ENCODE results near the gene CFAP161. TPM values are rescaled to one million over a fixed set of nuclear protein-coding genes. Genes with fewer than 3 reads are reported as not detected.
A peak's percentile ranks its signal among the peaks of the same experiment; 100 is the strongest.

Gene CFAP161
- total and polyA plus RNA-seq, 2 experiments from 2014 or later, result 0.13 TPM; not detected in 1

DNA sequence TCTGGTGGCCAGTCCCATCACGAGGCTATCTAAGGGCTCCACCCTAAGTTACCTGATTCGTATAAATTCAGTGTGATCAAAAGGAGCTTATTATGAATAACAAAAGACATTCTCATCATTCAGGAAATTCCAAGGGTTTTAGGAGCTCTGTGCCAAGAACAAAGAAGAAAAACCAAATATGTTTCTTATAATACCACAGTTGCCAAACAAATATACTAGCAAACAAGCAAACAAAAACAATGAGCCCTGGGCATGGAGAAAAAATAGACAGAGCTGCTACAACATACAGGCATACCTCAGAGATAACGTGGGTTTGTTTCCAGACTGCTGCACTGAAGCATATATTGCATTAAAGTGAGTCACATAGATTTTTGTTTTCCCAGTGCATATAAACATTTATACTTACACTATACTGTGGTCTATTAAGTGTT, 20.2 kb upstream of the CFAP161 start:
- Histone ChIP-seq H4K20me1 (replicated peaks; ENCODE audit: insufficient read depth) (no peaks in the 10 kb centered on the region), H2AFZ (no peak overlapping the region), H3F3A (replicated peaks; ENCODE audit: low read depth) (no peaks in the 10 kb centered on the region), H3K4me3 (no peak overlapping the region), H3K36me3 (ENCODE audit: insufficient read depth) (no peaks in the 10 kb centered on the region), H3K4me1 (ENCODE audit: insufficient read depth) (peaks cover 13% of the 10 kb centered on the region), H3K4me2 (no peak overlapping the region), H3K79me2 (replicated peaks; ENCODE audit: insufficient read depth) (no peaks in the 10 kb centered on the region), H3K27me3 (ENCODE audit: insufficient read depth) (peaks cover 17% of the 10 kb centered on the region), H3K9me2 (ENCODE audit: insufficient read depth) (no peaks in the 10 kb centered on the region), H3K27ac (ENCODE audit: low read depth) (no peak overlapping the region)
- H3K4me3 Mint-ChIP-seq, result no peak overlapping the region
- peak; percentile 22; the same call in 1 of the 3 replicates for ATAC-seq
- no peak overlapping the region for H3K27ac Mint-ChIP-seq
- H3K36me3 Mint-ChIP-seq (ENCODE audit: low read depth), result no peaks in the 10 kb centered on the region
- peaks cover 6% of the 10 kb centered on the region for H3K27me3 Mint-ChIP-seq (ENCODE audit: insufficient read depth, low read depth, poor library complexity)
- H3K9me3 Mint-ChIP-seq, result no peaks in the 10 kb centered on the region; the same call in 2 of the 3 replicates
- peak; percentile 63 for DNase-seq (ENCODE audit: low spot score)
- peaks cover 17% of the 10 kb centered on the region for H3K4me1 Mint-ChIP-seq
- TF ChIP-seq POLR2AphosphoS5 (IDR thresholded peaks at IDR 0.05; ENCODE audit: low read depth), result no peak
- TF ChIP-seq EZH2 (IDR thresholded peaks at IDR 0.05; ENCODE audit: low read depth, unreplicated experiment), result no peak
- TF ChIP-seq ZNF114 (CRISPR knock-in tag; IDR thresholded peaks at IDR 0.05), result no peak

DNA sequence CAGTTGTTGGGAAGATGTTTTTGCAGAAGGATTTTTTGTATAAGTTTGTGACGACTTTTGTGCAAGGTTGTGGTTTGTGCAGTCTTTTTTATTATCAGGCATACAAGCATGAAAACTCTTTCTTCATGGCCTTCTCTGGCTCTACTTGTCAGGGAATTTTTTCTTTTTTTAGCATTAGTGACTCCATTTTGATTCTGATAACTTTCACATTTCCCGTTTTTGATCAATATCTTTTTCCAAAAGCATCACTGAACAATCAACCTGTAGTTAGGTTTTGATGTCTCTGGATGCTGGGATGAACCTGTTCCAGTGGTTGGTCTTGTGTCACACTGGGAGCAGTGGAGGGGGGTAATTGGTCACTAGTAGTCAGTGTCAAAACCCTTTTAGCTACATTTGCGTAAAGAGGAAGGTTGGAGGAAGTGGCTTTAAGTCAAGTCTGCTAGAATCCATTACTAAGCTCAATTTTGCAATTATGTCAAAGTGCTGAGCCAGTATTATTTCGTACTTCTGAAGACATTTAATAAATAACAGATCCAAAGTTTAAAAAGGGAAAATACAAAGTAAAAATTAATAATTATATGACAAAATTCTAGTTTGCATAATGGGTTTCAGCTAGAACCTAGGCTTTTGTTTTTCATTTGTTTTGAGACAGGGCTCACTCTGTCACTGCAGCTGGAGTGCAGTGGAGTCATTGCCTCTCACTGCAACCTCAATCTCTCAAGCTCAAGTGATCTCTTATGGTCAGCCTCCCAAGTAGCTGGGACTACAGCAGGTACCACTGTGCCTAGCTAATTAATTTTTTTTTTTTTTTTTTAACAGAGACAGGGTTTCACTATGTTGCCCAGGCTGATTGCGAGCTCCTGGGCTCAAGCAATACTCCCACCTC, 18.8 kb upstream of the CFAP161 start:
- ATAC-seq, result no peak
- Histone ChIP-seq H3K27me3 (ENCODE audit: insufficient read depth) (peaks cover 20% of the 10 kb centered on the region), H3K79me2 (replicated peaks; ENCODE audit: insufficient read depth) (no peaks in the 10 kb centered on the region), H3K36me3 (ENCODE audit: insufficient read depth) (no peaks in the 10 kb centered on the region), H3K4me3 (no peak overlapping the region), H3K4me2 (no peak overlapping the region), H4K20me1 (replicated peaks; ENCODE audit: insufficient read depth) (no peaks in the 10 kb centered on the region), H3K27ac (ENCODE audit: low read depth) (no peak overlapping the region), H3F3A (replicated peaks; ENCODE audit: low read depth) (no peaks in the 10 kb centered on the region), H3K4me1 (ENCODE audit: insufficient read depth) (peaks cover 13% of the 10 kb centered on the region), H3K9me2 (ENCODE audit: insufficient read depth) (no peaks in the 10 kb centered on the region), H2AFZ (no peak overlapping the region)
- Mint-ChIP-seq H3K4me1 (peaks cover 17% of the 10 kb centered on the region), H3K4me3 (no peak overlapping the region), H3K27ac (no peak overlapping the region), H3K36me3 (ENCODE audit: low read depth) (0 out of 3 replicates have a peak, but pooled peaks cover 3% of the 10 kb centered on the region), H3K9me3 (peaks cover 3% of the 10 kb centered on the region; the same call in 2 of the 3 replicates), H3K27me3 (ENCODE audit: insufficient read depth, low read depth, poor library complexity) (peaks cover 6% of the 10 kb centered on the region)
- no peak for DNase-seq (ENCODE audit: low spot score)
- TF ChIP-seq POLR2AphosphoS5 (IDR thresholded peaks at IDR 0.05; ENCODE audit: low read depth) (no peak), CREB1 (CRISPR knock-in tag; IDR thresholded peaks at IDR 0.05; ENCODE audit: low read depth) (no peak), JUNB (IDR thresholded peaks at IDR 0.05; ENCODE audit: unreplicated experiment) (no peak), ZNF114 (CRISPR knock-in tag; IDR thresholded peaks at IDR 0.05) (no peak), NANOG (IDR thresholded peaks at IDR 0.05; ENCODE audit: borderline replicate concordance) (no peak), EZH2 (IDR thresholded peaks at IDR 0.05; ENCODE audit: low read depth, unreplicated experiment) (no peak), ZNF331 (CRISPR knock-in tag; IDR thresholded peaks at IDR 0.05; ENCODE audit: low read depth) (no peak)
- TF ChIP-seq, protein P1, sequence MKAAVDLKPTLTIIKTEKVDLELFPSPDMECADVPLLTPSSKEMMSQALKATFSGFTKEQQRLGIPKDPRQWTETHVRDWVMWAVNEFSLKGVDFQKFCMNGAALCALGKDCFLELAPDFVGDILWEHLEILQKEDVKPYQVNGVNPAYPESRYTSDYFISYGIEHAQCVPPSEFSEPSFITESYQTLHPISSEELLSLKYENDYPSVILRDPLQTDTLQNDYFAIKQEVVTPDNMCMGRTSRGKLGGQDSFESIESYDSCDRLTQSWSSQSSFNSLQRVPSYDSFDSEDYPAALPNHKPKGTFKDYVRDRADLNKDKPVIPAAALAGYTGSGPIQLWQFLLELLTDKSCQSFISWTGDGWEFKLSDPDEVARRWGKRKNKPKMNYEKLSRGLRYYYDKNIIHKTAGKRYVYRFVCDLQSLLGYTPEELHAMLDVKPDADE (IDR thresholded peaks at IDR 0.05), result no peak
- TF ChIP-seq, protein P2, sequence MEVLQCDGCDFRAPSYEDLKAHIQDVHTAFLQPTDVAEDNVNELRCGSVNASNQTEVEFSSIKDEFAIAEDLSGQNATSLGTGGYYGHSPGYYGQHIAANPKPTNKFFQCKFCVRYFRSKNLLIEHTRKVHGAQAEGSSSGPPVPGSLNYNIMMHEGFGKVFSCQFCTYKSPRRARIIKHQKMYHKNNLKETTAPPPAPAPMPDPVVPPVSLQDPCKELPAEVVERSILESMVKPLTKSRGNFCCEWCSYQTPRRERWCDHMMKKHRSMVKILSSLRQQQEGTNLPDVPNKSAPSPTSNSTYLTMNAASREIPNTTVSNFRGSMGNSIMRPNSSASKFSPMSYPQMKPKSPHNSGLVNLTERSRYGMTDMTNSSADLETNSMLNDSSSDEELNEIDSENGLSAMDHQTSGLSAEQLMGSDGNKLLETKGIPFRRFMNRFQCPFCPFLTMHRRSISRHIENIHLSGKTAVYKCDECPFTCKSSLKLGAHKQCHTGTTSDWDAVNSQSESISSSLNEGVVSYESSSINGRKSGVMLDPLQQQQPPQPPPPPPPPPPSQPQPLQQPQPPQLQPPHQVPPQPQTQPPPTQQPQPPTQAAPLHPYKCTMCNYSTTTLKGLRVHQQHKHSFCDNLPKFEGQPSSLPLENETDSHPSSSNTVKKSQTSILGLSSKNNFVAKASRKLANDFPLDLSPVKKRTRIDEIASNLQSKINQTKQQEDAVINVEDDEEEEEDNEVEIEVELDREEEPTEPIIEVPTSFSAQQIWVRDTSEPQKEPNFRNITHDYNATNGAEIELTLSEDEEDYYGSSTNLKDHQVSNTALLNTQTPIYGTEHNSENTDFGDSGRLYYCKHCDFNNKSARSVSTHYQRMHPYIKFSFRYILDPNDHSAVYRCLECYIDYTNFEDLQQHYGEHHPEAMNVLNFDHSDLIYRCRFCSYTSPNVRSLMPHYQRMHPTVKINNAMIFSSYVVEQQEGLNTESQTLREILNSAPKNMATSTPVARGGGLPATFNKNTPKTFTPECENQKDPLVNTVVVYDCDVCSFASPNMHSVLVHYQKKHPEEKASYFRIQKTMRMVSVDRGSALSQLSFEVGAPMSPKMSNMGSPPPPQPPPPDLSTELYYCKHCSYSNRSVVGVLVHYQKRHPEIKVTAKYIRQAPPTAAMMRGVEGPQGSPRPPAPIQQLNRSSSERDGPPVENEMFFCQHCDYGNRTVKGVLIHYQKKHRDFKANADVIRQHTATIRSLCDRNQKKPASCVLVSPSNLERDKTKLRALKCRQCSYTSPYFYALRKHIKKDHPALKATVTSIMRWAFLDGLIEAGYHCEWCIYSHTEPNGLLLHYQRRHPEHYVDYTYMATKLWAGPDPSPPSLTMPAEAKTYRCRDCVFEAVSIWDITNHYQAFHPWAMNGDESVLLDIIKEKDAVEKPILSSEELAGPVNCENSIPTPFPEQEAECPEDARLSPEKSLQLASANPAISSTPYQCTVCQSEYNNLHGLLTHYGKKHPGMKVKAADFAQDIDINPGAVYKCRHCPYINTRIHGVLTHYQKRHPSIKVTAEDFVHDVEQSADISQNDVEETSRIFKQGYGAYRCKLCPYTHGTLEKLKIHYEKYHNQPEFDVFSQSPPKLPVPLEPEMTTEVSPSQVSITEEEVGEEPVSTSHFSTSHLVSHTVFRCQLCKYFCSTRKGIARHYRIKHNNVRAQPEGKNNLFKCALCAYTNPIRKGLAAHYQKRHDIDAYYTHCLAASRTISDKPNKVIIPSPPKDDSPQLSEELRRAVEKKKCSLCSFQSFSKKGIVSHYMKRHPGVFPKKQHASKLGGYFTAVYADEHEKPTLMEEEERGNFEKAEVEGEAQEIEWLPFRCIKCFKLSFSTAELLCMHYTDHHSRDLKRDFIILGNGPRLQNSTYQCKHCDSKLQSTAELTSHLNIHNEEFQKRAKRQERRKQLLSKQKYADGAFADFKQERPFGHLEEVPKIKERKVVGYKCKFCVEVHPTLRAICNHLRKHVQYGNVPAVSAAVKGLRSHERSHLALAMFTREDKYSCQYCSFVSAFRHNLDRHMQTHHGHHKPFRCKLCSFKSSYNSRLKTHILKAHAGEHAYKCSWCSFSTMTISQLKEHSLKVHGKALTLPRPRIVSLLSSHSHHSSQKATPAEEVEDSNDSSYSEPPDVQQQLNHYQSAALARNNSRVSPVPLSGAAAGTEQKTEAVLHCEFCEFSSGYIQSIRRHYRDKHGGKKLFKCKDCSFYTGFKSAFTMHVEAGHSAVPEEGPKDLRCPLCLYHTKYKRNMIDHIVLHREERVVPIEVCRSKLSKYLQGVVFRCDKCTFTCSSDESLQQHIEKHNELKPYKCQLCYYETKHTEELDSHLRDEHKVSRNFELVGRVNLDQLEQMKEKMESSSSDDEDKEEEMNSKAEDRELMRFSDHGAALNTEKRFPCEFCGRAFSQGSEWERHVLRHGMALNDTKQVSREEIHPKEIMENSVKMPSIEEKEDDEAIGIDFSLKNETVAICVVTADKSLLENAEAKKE (CRISPR knock-in tag; IDR thresholded peaks at IDR 0.05), result no peak
- TF ChIP-seq, protein P3, sequence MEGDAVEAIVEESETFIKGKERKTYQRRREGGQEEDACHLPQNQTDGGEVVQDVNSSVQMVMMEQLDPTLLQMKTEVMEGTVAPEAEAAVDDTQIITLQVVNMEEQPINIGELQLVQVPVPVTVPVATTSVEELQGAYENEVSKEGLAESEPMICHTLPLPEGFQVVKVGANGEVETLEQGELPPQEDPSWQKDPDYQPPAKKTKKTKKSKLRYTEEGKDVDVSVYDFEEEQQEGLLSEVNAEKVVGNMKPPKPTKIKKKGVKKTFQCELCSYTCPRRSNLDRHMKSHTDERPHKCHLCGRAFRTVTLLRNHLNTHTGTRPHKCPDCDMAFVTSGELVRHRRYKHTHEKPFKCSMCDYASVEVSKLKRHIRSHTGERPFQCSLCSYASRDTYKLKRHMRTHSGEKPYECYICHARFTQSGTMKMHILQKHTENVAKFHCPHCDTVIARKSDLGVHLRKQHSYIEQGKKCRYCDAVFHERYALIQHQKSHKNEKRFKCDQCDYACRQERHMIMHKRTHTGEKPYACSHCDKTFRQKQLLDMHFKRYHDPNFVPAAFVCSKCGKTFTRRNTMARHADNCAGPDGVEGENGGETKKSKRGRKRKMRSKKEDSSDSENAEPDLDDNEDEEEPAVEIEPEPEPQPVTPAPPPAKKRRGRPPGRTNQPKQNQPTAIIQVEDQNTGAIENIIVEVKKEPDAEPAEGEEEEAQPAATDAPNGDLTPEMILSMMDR (conservative IDR thresholded peaks at IDR 0.05; ENCODE audit: low read depth in 2 of 2), result no peak

Measured in GM23338 (cell line).